Liver (tissue), 3 donors: ENCODE results near the gene CERKL.

Source experiments
- ATF3 ChIP-seq: IDR thresholded peaks from 2 replicates; pipeline ENCODE4 v1.6.1; 2016; ENCODE audit warnings: antibody characterized with exemption
- CTCF ChIP-seq: fragments of 150-350 bp; IDR thresholded peaks from 2 replicates; pipeline ENCODE4 v1.5.1; 2017; ENCODE audit warnings: improper control_type of control experiment, low read depth, low read length; ENCODE audit not compliant: missing input control
- EGR1 ChIP-seq, 2 donors: IDR thresholded peaks; 2 replicates each; pipeline ENCODE4 v1.6.1; 2016 to 2018; ENCODE audit warnings: antibody characterized with exemption in 2 of 2, low read depth in 2 of 2
- FOXA1 ChIP-seq: IDR thresholded peaks from 2 replicates; pipeline ENCODE4 v1.6.1; 2016; ENCODE audit warnings: antibody characterized with exemption
- GABPA ChIP-seq, 2 donors: IDR thresholded peaks in 1 of 2; conservative IDR thresholded peaks in 1 of 2; 2 replicates each; pipeline ENCODE4 v1.6.1; 2016; ENCODE audit warnings: antibody characterized with exemption in 2 of 2, mild to moderate bottlenecking in 1 of 2, moderate library complexity in 1 of 2
- HNF4G ChIP-seq: IDR thresholded peaks from 2 replicates; pipeline ENCODE4 v1.6.1; 2016; ENCODE audit warnings: antibody characterized with exemption
- JUND ChIP-seq, 2 donors: IDR thresholded peaks; 2 replicates each; pipeline ENCODE4 v1.6.1; 2016; ENCODE audit warnings: antibody characterized with exemption in 2 of 2
- MAX ChIP-seq: IDR thresholded peaks from 2 replicates; pipeline ENCODE4 v1.6.1; 2016; ENCODE audit warnings: antibody characterized with exemption
- RAD21 ChIP-seq, 2 donors: IDR thresholded peaks; 2 replicates each; pipeline ENCODE4 v1.6.1; 2016; ENCODE audit warnings: antibody characterized with exemption in 2 of 2, mild to moderate bottlenecking in 2 of 2
- REST ChIP-seq: IDR thresholded peaks from 2 replicates; pipeline ENCODE4 v1.6.1; 2016; ENCODE audit warnings: antibody characterized with exemption, mild to moderate bottlenecking
- SP1 ChIP-seq: IDR thresholded peaks from 2 replicates; pipeline ENCODE4 v1.6.1; 2018; ENCODE audit warnings: antibody characterized with exemption, mild to moderate bottlenecking
- TAF1 ChIP-seq: conservative IDR thresholded peaks from 2 replicates; pipeline ENCODE4 v1.6.1; 2016; ENCODE audit warnings: antibody characterized with exemption, mild to moderate bottlenecking
- YY1 ChIP-seq: IDR thresholded peaks from 2 replicates; pipeline ENCODE4 v1.6.1; 2016; ENCODE audit warnings: antibody characterized with exemption, mild to moderate bottlenecking
- ZBTB33 ChIP-seq: IDR thresholded peaks from 2 replicates; pipeline ENCODE4 v1.6.1; 2016; ENCODE audit warnings: antibody characterized with exemption
- donor health status: healthy.
- donor health status: healthy.

GRCh38 chr2:181515719-181516118 lies 141.2 kb downstream of the CERKL start:
- no peak for TF ChIP-seq TAF1
- TF ChIP-seq CTCF: no peak
- TF ChIP-seq RAD21 (IDR thresholded peaks at IDR 0.05): no peak
- TF ChIP-seq REST: no peak
- no peak for TF ChIP-seq MAX
- TF ChIP-seq ZBTB33: no peak
- TF ChIP-seq GABPA (IDR thresholded peaks at IDR 0.05 in 1 of 2, conservative IDR thresholded peaks at IDR 0.05 in 1 of 2): no peak
- TF ChIP-seq ATF3: no peak
- no peak for TF ChIP-seq JUND (IDR thresholded peaks at IDR 0.05)
- TF ChIP-seq SP1: no peak
- TF ChIP-seq YY1: no peak
- no peak for TF ChIP-seq EGR1 (IDR thresholded peaks at IDR 0.05; ENCODE audit: low read depth in 2 of 2)
- TF ChIP-seq HNF4G: no peak
- TF ChIP-seq FOXA1: no peak
